ENCODE data around the gene FAT1. TPM values are rescaled to one million over a fixed set of nuclear protein-coding genes. Genes with fewer than 3 reads are reported as not detected.

The FAT1 gene
- polyA plus RNA-seq, 1 experiment: 422 TPM

- no peak overlapping the region for H3K27ac ChIP-seq (ENCODE audit: low read depth, low read length)
- POLR2A ChIA-PET: interaction anchor here (0.6 kb wide), 1 partner anchor 36 kb away, joined by 3 read pairs; no protein-coding TSS in a partner anchor
- CTCF ChIA-PET: interaction anchor here (0.6 kb wide), 1 partner anchor 264 kb away, joined by 3 read pairs; no protein-coding TSS in a partner anchor
Measured at GRCh38 chr4:186688150-186688943, 35.3 kb downstream of the FAT1 start.

GRCh38 chr4:186687265-186687664, 36.4 kb downstream of the FAT1 start:
- DNase-seq (ENCODE audit: low read depth, low spot score): no peak
- Histone ChIP-seq H3K27ac (ENCODE audit: low read depth, low read length) (no peak overlapping the region), H3K9me3 (ENCODE audit: control insufficient read depth, insufficient read depth, low read length) (no peaks in the 10 kb centered on the region; the same call in 1 of the 2 replicates), H3K4me3 (ENCODE audit: low read depth, low read length) (no peak overlapping the region), H3K27me3 (ENCODE audit: control insufficient read depth, insufficient read depth, low read length) (no peaks in the 10 kb centered on the region)
- ChIA-PET CTCF (no interaction called here), POLR2A (interaction anchor here (0.6 kb wide), 1 partner anchor 37 kb away, joined by 3 read pairs; no protein-coding TSS in a partner anchor)
- no peak for TF ChIP-seq CTCF (IDR thresholded peaks at IDR 0.05; ENCODE audit: low read depth, low read length)

More at GRCh38 chr4:186688150-186688943, 35.3 kb downstream of the FAT1 start:
- no peaks in the 10 kb centered on the region for H3K27me3 ChIP-seq (ENCODE audit: control insufficient read depth, insufficient read depth, low read length)
- H3K4me3 ChIP-seq (ENCODE audit: low read depth, low read length): no peak overlapping the region
- TF ChIP-seq CTCF (IDR thresholded peaks at IDR 0.05; ENCODE audit: low read depth, low read length): no peak
- DNase-seq (ENCODE audit: low read depth, low spot score): no peak
- H3K9me3 ChIP-seq (ENCODE audit: control insufficient read depth, insufficient read depth, low read length): no peaks in the 10 kb centered on the region; the same call in 1 of the 2 replicates

GRCh38 chr4:186685767-186686183, 37.9 kb downstream of the FAT1 start:
- peak; percentile 59 for DNase-seq (ENCODE audit: low read depth, low spot score)
- no peak overlapping the region for H3K4me3 ChIP-seq (ENCODE audit: low read depth, low read length)
- no peaks in the 10 kb centered on the region for H3K27me3 ChIP-seq (ENCODE audit: control insufficient read depth, insufficient read depth, low read length)
- H3K9me3 ChIP-seq (ENCODE audit: control insufficient read depth, insufficient read depth, low read length): no peaks in the 10 kb centered on the region
- no peak for TF ChIP-seq CTCF (IDR thresholded peaks at IDR 0.05; ENCODE audit: low read depth, low read length)
- no peak overlapping the region for H3K27ac ChIP-seq (ENCODE audit: low read depth, low read length)
- ChIA-PET POLR2A (interaction anchor here (0.8 to 1.6 kb wide), 3 partner anchors 9 to 246 kb away, joined by 4 to 9 read pairs (median 6); no protein-coding TSS in a partner anchor), CTCF (no interaction called here)

GRCh38 chr4:186684889-186685309, 38.8 kb downstream of the FAT1 start:
- DNase-seq (ENCODE audit: low read depth, low spot score): no peak
- CTCF ChIA-PET: no interaction called here

More at GRCh38 chr4:186684889-186685309, 38.8 kb downstream of the FAT1 start:
- Histone ChIP-seq H3K27ac (ENCODE audit: low read depth, low read length) (no peak overlapping the region), H3K27me3 (ENCODE audit: control insufficient read depth, insufficient read depth, low read length) (no peaks in the 10 kb centered on the region), H3K4me3 (ENCODE audit: low read depth, low read length) (no peak overlapping the region), H3K9me3 (ENCODE audit: control insufficient read depth, insufficient read depth, low read length) (no peaks in the 10 kb centered on the region)
- no peak for TF ChIP-seq CTCF (IDR thresholded peaks at IDR 0.05; ENCODE audit: low read depth, low read length)
- POLR2A ChIA-PET: no interaction called here
